Muscle of back (tissue), 11 donors: ENCODE results near the gene CAPN11. TPM values are rescaled to one million over a fixed set of nuclear protein-coding genes. Genes with fewer than 3 reads are reported as not detected.

Experiments
- DNase-seq, 3 donors: peaks; one replicate each; pipeline versions ENCODE4 v3.0.0 to v3.0.0-alpha.2; 2013
- polyA plus RNA-seq, 10 donors: library from polyadenylated mRNA; unstranded; fragments of 120-200 nt; gene quantifications; one replicate each; pipeline ENCODE4 v1.2.1, GENCODE V29; 2013; ENCODE audit not compliant: insufficient read length in 10 of 10

CAPN11 gene
- polyA plus RNA-seq, 10 donors = 0.18 to 0.77 (median 0.41) TPM; not detected in 2

GRCh38 chr6:44152533-44152932 lies 6.1 kb upstream of the CAPN11 start:
- no peak for DNase-seq

GRCh38 chr6:44154067-44154466 lies 4.6 kb upstream of the CAPN11 start:
- no peak for DNase-seq

GRCh38 chr6:44156494-44157151 lies 2.0 kb upstream of the CAPN11 start:
- DNase-seq = no peak

DNA sequence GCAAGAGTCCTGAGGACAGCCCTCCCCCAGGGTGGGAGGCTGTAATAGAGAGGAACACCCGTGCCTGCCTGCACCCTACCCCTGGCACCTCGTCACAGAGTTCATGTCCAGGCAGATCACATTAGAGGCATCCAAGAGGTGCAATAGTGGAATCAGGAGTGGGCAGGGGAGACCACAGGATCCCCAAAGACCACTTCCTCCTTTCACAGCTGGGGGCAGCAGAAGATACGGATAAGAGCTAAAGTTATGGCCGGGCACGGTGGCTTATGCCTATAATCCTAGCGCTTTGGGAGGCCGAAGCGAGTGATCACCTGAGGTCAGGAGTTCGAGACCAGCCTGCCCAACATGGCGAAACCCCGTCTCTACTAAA lies 1.5 kb upstream of the CAPN11 start:
- DNase-seq = no peak

- DNase-seq = no peak
Observed at GRCh38 chr6:44161997-44162338, 3.3 kb downstream of the CAPN11 start.

GRCh38 chr6:44162876-44163625 lies 4.4 kb downstream of the CAPN11 start:
- DNase-seq = no peak

GRCh38 chr6:44166116-44166515 lies 7.5 kb downstream of the CAPN11 start:
- DNase-seq = no peak

DNA sequence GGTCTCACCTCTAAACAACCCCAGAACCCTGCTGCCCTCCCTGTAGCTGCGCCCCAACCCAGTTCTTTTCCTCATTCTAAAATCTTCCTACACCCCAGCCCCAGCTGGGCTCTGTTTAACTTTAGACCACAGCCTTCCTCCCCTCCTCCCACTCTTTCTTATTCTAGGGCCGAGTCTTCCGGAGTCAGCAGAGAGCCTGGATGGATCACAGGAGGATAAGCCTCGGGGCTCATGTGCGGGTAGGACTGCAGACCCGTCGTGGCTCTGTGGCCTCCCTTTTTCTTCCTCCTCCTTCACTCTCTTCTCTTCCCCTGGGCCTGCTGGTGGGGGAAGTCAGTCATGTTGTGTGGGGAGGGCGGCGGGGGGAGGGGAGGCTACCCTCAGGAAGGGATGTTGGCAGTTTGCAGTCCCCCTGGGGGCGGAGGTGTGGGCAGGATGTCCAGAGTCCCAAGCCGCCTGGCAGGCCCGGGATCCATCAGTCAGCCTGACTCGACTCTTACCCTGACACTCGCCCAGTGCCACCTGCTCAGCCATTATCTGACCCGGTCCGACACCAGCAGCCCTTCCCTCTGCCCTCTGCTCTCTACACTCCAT lies 8.1 kb downstream of the CAPN11 start:
- no peak for DNase-seq

DNA sequence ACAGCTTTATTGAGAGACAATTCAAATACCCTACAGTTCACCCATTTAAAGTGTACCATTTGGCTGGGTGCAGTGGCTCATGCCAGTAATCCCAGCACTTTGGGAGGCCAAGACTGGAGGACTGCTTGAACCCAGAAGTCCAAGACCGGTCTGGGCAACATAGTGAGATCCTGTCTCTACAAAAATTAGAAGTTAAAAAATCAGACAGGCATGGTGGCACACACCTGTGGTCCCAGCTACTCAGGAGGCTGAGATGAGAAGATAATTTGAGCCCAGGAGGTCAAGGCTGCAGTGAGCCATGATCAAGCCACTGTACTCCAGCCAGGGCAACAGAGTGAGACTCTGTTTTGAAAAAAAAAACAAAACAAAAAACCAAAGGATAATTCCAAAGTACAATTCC lies 8.9 kb downstream of the CAPN11 start:
- DNase-seq = no peak

DNA sequence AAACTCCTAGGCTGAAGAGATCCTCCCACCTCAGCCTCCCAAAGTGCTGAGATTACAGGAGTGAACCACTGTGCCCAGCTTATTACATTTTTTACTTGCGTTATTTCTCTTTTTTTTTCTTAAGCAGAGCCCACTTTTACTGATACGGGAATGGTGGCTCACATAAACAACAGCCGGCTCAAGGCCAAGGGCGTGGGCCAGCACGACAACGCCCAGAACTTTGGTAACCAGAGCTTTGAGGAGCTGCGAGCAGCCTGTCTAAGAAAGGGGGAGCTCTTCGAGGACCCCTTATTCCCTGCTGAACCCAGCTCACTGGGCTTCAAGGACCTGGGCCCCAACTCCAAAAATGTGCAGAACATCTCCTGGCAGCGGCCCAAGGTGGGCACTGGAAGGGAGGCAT lies 10.5 kb downstream of the CAPN11 start:
- DNase-seq = no peak

GRCh38 chr6:44169886-44170570 lies 11.4 kb downstream of the CAPN11 start:
- no peak for DNase-seq

GRCh38 chr6:44171899-44172546 lies 13.4 kb downstream of the CAPN11 start:
- DNase-seq = no peak

GRCh38 chr6:44172731-44173500 lies 14.3 kb downstream of the CAPN11 start:
- peak; percentile 62 to 88 (median 85) for DNase-seq

DNA sequence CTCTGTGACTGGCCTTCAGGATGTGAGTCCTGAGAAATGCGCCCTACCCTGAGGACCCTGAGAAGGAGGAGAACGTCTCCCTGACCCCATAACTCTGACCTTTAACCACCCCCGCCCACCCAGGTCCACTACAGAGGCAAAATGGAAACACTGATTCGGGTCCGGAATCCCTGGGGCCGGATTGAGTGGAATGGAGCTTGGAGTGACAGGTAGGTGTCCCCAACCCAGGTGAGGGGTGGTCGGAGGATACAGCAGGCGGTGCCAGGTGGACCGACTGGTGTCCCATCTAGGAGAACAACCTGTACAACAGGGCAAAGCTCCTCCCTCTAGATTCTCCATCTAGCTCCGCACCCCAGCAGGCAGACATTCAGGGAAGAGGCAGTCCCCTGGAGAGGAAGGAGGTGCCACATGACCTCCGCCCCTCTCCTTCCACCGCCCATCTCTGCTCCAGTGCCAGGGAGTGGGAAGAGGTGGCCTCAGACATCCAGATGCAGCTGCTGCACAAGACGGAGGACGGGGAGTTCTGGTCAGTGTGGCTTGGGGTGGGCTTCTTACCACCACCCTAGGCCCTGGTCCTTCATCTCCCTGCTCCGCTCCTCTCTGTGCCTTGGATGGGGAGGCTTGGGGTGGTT lies 17.6 kb downstream of the CAPN11 start:
- no peak for DNase-seq

DNA sequence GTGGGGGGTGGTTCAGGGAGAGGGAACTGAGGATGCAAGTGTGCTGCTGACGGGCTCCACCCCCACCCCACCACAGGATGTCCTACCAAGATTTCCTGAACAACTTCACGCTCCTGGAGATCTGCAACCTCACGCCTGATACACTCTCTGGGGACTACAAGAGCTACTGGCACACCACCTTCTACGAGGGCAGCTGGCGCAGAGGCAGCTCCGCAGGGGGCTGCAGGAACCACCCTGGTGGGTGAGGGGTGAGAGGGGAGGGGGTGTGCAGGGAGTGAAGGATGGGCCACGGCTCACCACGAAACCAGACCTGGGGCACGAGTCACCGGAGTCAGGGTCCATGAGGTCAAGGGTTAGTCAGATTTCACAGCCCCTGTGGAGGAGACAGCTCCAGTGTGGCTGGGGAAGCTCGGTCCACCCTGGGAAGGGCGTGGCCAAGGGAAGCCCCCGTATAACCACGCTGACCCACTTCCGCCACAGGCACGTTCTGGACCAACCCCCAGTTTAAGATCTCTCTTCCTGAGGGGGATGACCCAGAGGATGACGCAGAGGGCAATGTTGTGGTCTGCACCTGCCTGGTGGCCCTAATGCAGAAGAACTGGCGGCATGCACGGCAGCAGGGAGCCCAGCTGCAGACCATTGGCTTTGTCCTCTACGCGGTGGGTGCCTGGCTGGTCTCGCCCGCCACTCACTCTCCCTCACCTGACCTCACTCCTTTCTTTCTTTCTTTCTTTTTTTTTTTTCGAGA lies 18.3 kb downstream of the CAPN11 start:
- DNase-seq = no peak

- no peak for DNase-seq
Observed at GRCh38 chr6:44177691-44178423, 19.2 kb downstream of the CAPN11 start.

GRCh38 chr6:44178424-44179071 lies 19.9 kb downstream of the CAPN11 start:
- no peak for DNase-seq

GRCh38 chr6:44179072-44179536 lies 20.5 kb downstream of the CAPN11 start:
- DNase-seq = no peak

GRCh38 chr6:44179648-44180047 lies 21.0 kb downstream of the CAPN11 start:
- DNase-seq = no peak
